ENCODE data around the gene KRT33A.

- TF ChIP-seq POLR2A (IDR thresholded peaks at IDR 0.05), result no peak
- TF ChIP-seq CTCF (IDR thresholded peaks at IDR 0.05), result no peak
Measured at GRCh38 chr17:41352597-41353366, 2.2 kb upstream of the KRT33A start.
